BE2C (cell line): ENCODE measurements around the gene NACC1.
A peak's percentile ranks its signal among the peaks of the same experiment; 100 is the strongest.

ENCODE experiments used
- DNase-seq: peaks from one replicate; pipeline ENCODE4 v3.0.0-alpha.2; 2020
- H3K27me3 ChIP-seq: fragments of 250-450 bp; sonication (Bioruptor Pico); 2 replicates; pipeline ENCODE4 v1.5.1; 2020; ENCODE audit warnings: mild to moderate bottlenecking
- H3K36me3 ChIP-seq: fragments of 250-450 bp; sonication (Bioruptor Pico); 2 replicates; pipeline ENCODE4 v1.5.1; 2020; ENCODE audit warnings: mild to moderate bottlenecking
- H3K4me1 ChIP-seq: fragments of 250-450 bp; sonication (Bioruptor Pico); 2 replicates; pipeline ENCODE4 v1.5.1; 2020
- H3K4me3 ChIP-seq: 2 replicates; pipeline ENCODE4 v1.5.1; 2011; ENCODE audit warnings: low read depth, low read length
- H3K9me3 ChIP-seq: fragments of 250-450 bp; sonication (Bioruptor Pico); 2 replicates; pipeline ENCODE4 v1.5.1; 2020
- CTCF ChIP-seq: IDR thresholded peaks from 2 replicates; pipeline ENCODE4 v1.5.1; 2012; ENCODE audit warnings: mild to moderate bottlenecking, low read depth, low read length

Gene NACC1

GRCh38 chr19:13115936-13116281, 2.2 kb upstream of the NACC1 start:
- Histone ChIP-seq H3K27me3 (no peaks in the 10 kb centered on the region), H3K36me3 (peaks cover 43% of the 10 kb centered on the region), H3K9me3 (no peaks in the 10 kb centered on the region), H3K4me3 (peak overlapping the region; percentile 97), H3K4me1 (peaks cover 5% of the 10 kb centered on the region)
- no peak for DNase-seq
- TF ChIP-seq CTCF: no peak

- TF ChIP-seq CTCF: no peak
- Histone ChIP-seq H3K4me1 (peaks cover 5% of the 10 kb centered on the region), H3K27me3 (no peaks in the 10 kb centered on the region), H3K4me3 (peak within 1 kb of the TSS; percentile 97), H3K36me3 (peaks cover 40% of the 10 kb centered on the region), H3K9me3 (no peaks in the 10 kb centered on the region)
- peak; percentile 93 for DNase-seq
These were observed 1.5 kb upstream of the NACC1 start, which contains the start of gene TRMT1 for GRCh38 chr19:13116282-13117175. Gene TRMT1, minus strand, starts transcription at chr19:13116740. Its CDS starts 341 bp downstream, at chr19:13116399.

GRCh38 chr19:13117176-13117771, 790 bp upstream of the NACC1 start:
- Histone ChIP-seq H3K4me3 (peak overlapping the region; percentile 97), H3K27me3 (no peaks in the 10 kb centered on the region), H3K4me1 (peaks cover 5% of the 10 kb centered on the region), H3K36me3 (peaks cover 38% of the 10 kb centered on the region), H3K9me3 (no peaks in the 10 kb centered on the region)
- DNase-seq: no peak
- no peak for TF ChIP-seq CTCF

GRCh38 chr19:13118424-13119193, 545 bp downstream of the NACC1 start:
- no peak for TF ChIP-seq CTCF
- Histone ChIP-seq H3K4me1 (peaks cover 5% of the 10 kb centered on the region), H3K9me3 (no peaks in the 10 kb centered on the region), H3K27me3 (no peaks in the 10 kb centered on the region), H3K36me3 (peaks cover 28% of the 10 kb centered on the region), H3K4me3 (peak overlapping the region; percentile 87)
- DNase-seq: peak; percentile 59

- no peaks in the 10 kb centered on the region for H3K9me3 ChIP-seq
- TF ChIP-seq CTCF: no peak
- no peaks in the 10 kb centered on the region for H3K27me3 ChIP-seq
- peak overlapping the region; percentile 87 for H3K4me3 ChIP-seq
- peaks cover 22% of the 10 kb centered on the region for H3K36me3 ChIP-seq
- H3K4me1 ChIP-seq: peaks cover 5% of the 10 kb centered on the region
- no peak for DNase-seq
These were observed 1.6 kb downstream of the NACC1 start for GRCh38 chr19:13119627-13120026.
